PC-9 (cell line): ENCODE measurements around the gene IFIT2. TPM values are rescaled to one million over a fixed set of nuclear protein-coding genes. Genes with fewer than 3 reads are reported as not detected.

Experiments
- BruUV-seq: library from RNA; stranded (reverse); fragments of 400-500 nt; replicated peaks from 2 replicates; lab custom pipeline; 2021; lab: Mats Ljungman, UMichigan
- CTCF ChIA-PET: fragments of 300-600 bp; sonication (Branson Sonifier 250); formaldehyde crosslinking; loops from one replicate; lab custom pipeline; 2022; ENCODE audit warnings: antibody characterized with exemption; lab: Charles Lee
- POLR2A ChIA-PET: fragments of 300-600 bp; sonication (Branson Sonifier 250); formaldehyde crosslinking; loops from one replicate; lab custom pipeline; 2022; ENCODE audit warnings: antibody characterized with exemption; ENCODE audit not compliant: unreplicated experiment; lab: Charles Lee
- DNase-seq, 2 experiments: peaks; one replicate each; pipeline versions ENCODE4 v3.0.0 to v3.0.0-alpha.2; 2015 to 2022; ENCODE audit warnings: mixed read lengths in 1 of 2
- H2AFZ ChIP-seq: fragments of 200-600 bp; sonication (generic); 2 replicates; pipeline ENCODE4 v1.8.1; 2017; ENCODE audit warnings: antibody characterized with exemption
- H3F3A ChIP-seq: fragments of 200-600 bp; sonication (generic); 2 replicates; pipeline ENCODE4 v1.8.1; 2017; ENCODE audit warnings: antibody characterized with exemption, mild to moderate bottlenecking, low read depth; ENCODE audit not compliant: insufficient read depth
- H3K27ac ChIP-seq: fragments of 200-600 bp; sonication (generic); 2 replicates; pipeline ENCODE4 v1.6.1; 2016; ENCODE audit warnings: mixed run types
- H3K27me3 ChIP-seq: fragments of 200-600 bp; sonication (generic); 2 replicates; pipeline ENCODE4 v1.6.1; 2016; ENCODE audit warnings: low read depth, mixed run types; ENCODE audit not compliant: insufficient read depth
- H3K36me3 ChIP-seq: fragments of 200-600 bp; sonication (generic); 2 replicates; pipeline ENCODE4 v1.6.1; 2016; ENCODE audit warnings: low read depth, mixed run types
- H3K4me1 ChIP-seq: fragments of 200-600 bp; sonication (generic); replicated peaks from 2 replicates; pipeline ENCODE4 v1.6.1; 2016; ENCODE audit warnings: mixed run types; ENCODE audit not compliant: insufficient read depth
- H3K4me2 ChIP-seq: fragments of 200-600 bp; sonication (generic); 2 replicates; pipeline ENCODE4 v1.6.1; 2017; ENCODE audit warnings: mixed run types
- H3K4me3 ChIP-seq: fragments of 200-600 bp; sonication (generic); 2 replicates; pipeline ENCODE4 v1.6.1; 2016; ENCODE audit warnings: mixed run types
- H3K79me2 ChIP-seq: fragments of 200-600 bp; sonication (generic); 2 replicates; pipeline ENCODE4 v1.6.1; 2017; ENCODE audit warnings: low read depth, mixed run types
- H3K9me2 ChIP-seq: fragments of 200-600 bp; sonication (generic); 2 replicates; pipeline ENCODE4 v1.8.1; 2017; ENCODE audit warnings: mild to moderate bottlenecking; ENCODE audit not compliant: insufficient read depth
- H3K9me3 ChIP-seq: fragments of 200-600 bp; sonication (generic); 2 replicates; pipeline ENCODE4 v1.8.1; 2016; ENCODE audit warnings: low read depth; ENCODE audit not compliant: insufficient read depth
- H4K20me1 ChIP-seq: fragments of 200-600 bp; sonication (generic); 2 replicates; pipeline ENCODE4 v1.8.1; 2017; ENCODE audit not compliant: insufficient read depth
- EZH2 ChIP-seq: fragments of 200-600 bp; sonication (generic); IDR thresholded peaks from 2 replicates; pipeline ENCODE4 v1.8.0; 2017; ENCODE audit warnings: antibody characterized with exemption, low read depth
- intact Hi-C: fragments of 100-400 bp; cut with micrococcal nuclease; formaldehyde crosslinking; loops from one replicate; pipeline ENCODE4 v1.10.0; 2022; ENCODE audit not compliant: unreplicated experiment
- total RNA-seq: library from RNA; stranded (reverse); gene quantifications from 2 replicates; pipeline ENCODE4 v1.2.3, GENCODE V29; 2021
- TF ChIP-seq, protein P1 (sequence below): fragments of 200-600 bp; sonication (generic); conservative IDR thresholded peaks from 2 replicates; pipeline ENCODE4 v1.6.1; 2017; ENCODE audit warnings: mixed run types, antibody characterized with exemption, mild to moderate bottlenecking, moderate library complexity

The IFIT2 gene
- total RNA-seq, 1 experiment from 2014 or later = 4.4 TPM

DNA sequence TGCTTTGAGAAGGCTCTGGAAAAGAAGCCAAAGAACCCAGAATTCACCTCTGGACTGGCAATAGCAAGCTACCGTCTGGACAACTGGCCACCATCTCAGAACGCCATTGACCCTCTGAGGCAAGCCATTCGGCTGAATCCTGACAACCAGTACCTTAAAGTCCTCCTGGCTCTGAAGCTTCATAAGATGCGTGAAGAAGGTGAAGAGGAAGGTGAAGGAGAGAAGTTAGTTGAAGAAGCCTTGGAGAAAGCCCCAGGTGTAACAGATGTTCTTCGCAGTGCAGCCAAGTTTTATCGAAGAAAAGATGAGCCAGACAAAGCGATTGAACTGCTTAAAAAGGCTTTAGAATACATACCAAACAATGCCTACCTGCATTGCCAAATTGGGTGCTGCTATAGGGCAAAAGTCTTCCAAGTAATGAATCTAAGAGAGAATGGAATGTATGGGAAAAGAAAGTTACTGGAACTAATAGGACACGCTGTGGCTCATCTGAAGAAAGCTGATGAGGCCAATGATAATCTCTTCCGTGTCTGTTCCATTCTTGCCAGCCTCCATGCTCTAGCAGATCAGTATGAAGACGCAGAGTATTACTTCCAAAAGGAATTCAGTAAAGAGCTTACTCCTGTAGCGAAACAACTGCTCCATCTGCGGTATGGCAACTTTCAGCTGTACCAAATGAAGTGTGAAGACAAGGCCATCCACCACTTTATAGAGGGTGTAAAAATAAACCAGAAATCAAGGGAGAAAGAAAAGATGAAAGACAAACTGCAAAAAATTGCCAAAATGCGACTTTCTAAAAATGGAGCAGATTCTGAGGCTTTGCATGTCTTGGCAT, 4.8 kb downstream of the IFIT2 start:
- ChIA-PET CTCF (no interaction called here), POLR2A (no interaction called here)
- H3K4me1 ChIP-seq = peaks cover 28% of the 10 kb centered on the region
- no TSS peak for BruUV-seq
- H3K27ac ChIP-seq = no peak overlapping the region
- H3K36me3 ChIP-seq = peaks cover 6% of the 10 kb centered on the region; the same call in 1 of the 2 replicates
- H3K4me2 ChIP-seq = no peak overlapping the region
- no peaks in the 10 kb centered on the region for H3K9me2 ChIP-seq
- H3K27me3 ChIP-seq = no peaks in the 10 kb centered on the region
- no peaks in the 10 kb centered on the region; the same call in 1 of the 2 replicates for H3K9me3 ChIP-seq
- peaks cover 9% of the 10 kb centered on the region; the same call in 1 of the 2 replicates for H3F3A ChIP-seq
- intact Hi-C loops = no loop called here
- TF ChIP-seq, protein P1, sequence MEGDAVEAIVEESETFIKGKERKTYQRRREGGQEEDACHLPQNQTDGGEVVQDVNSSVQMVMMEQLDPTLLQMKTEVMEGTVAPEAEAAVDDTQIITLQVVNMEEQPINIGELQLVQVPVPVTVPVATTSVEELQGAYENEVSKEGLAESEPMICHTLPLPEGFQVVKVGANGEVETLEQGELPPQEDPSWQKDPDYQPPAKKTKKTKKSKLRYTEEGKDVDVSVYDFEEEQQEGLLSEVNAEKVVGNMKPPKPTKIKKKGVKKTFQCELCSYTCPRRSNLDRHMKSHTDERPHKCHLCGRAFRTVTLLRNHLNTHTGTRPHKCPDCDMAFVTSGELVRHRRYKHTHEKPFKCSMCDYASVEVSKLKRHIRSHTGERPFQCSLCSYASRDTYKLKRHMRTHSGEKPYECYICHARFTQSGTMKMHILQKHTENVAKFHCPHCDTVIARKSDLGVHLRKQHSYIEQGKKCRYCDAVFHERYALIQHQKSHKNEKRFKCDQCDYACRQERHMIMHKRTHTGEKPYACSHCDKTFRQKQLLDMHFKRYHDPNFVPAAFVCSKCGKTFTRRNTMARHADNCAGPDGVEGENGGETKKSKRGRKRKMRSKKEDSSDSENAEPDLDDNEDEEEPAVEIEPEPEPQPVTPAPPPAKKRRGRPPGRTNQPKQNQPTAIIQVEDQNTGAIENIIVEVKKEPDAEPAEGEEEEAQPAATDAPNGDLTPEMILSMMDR = no peak
- TF ChIP-seq EZH2 = no peak
- DNase-seq = no peak
- H3K79me2 ChIP-seq = no peaks in the 10 kb centered on the region
- no peak overlapping the region for H3K4me3 ChIP-seq
- H2AFZ ChIP-seq = no peak overlapping the region
- no peaks in the 10 kb centered on the region for H4K20me1 ChIP-seq

DNA sequence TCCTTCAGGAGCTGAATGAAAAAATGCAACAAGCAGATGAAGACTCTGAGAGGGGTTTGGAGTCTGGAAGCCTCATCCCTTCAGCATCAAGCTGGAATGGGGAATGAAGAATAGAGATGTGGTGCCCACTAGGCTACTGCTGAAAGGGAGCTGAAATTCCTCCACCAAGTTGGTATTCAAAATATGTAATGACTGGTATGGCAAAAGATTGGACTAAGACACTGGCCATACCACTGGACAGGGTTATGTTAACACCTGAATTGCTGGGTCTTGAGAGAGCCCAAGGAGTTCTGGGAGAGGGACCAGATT, 5.4 kb downstream of the IFIT2 start:
- no peaks in the 10 kb centered on the region for H3K9me2 ChIP-seq
- H3K27me3 ChIP-seq = no peaks in the 10 kb centered on the region
- no peak overlapping the region for H3K4me2 ChIP-seq
- DNase-seq = no peak
- peaks cover 25% of the 10 kb centered on the region for H3K4me1 ChIP-seq
- BruUV-seq = no TSS peak
- intact Hi-C loops = no loop called here
- no peaks in the 10 kb centered on the region; the same call in 1 of the 2 replicates for H3K9me3 ChIP-seq
- no peak overlapping the region for H3K27ac ChIP-seq
- no peak overlapping the region for H3K4me3 ChIP-seq
- ChIA-PET CTCF (no interaction called here), POLR2A (no interaction called here)
- TF ChIP-seq, protein P1 = no peak
- TF ChIP-seq EZH2 = no peak
- no peaks in the 10 kb centered on the region for H3K79me2 ChIP-seq
- peaks cover 3% of the 10 kb centered on the region; the same call in 1 of the 2 replicates for H3F3A ChIP-seq
- H4K20me1 ChIP-seq = no peaks in the 10 kb centered on the region
- H3K36me3 ChIP-seq = peaks cover 6% of the 10 kb centered on the region; the same call in 1 of the 2 replicates
- no peak overlapping the region for H2AFZ ChIP-seq

DNA sequence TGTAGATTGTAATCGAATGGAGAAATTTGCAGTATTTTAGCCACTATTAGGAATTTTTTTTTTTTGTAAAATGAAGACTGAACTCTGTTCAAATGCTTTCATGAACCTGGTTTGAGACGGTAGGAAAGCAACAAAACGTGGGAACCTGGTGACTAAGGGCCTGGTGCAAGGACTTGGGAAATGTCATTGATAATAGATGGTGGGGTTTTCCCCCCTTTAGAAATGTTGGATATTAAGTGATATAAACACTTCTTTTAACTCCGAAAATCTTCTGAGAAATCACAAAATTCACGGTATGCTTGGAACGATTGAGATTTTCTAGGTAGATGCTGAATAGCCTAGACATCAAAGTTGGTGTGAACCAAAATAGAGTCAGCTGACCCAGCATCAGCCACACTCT, 6.4 kb downstream of the IFIT2 start:
- Histone ChIP-seq H3K4me2 (no peak overlapping the region), H3F3A (no peaks in the 10 kb centered on the region; the same call in 1 of the 2 replicates), H4K20me1 (no peaks in the 10 kb centered on the region), H3K9me3 (no peaks in the 10 kb centered on the region; the same call in 1 of the 2 replicates), H3K4me1 (peaks cover 14% of the 10 kb centered on the region), H3K79me2 (no peaks in the 10 kb centered on the region), H3K4me3 (no peak overlapping the region), H2AFZ (no peak overlapping the region), H3K36me3 (peaks cover 6% of the 10 kb centered on the region; the same call in 1 of the 2 replicates), H3K27me3 (no peaks in the 10 kb centered on the region), H3K27ac (no peak overlapping the region), H3K9me2 (no peaks in the 10 kb centered on the region)
- TF ChIP-seq EZH2 = no peak
- TF ChIP-seq, protein P1 = no peak
- no TSS peak for BruUV-seq
- intact Hi-C loops = no loop called here
- POLR2A ChIA-PET = no interaction called here
- CTCF ChIA-PET = no interaction called here
- DNase-seq = no peak
